Gastrocnemius medialis (tissue), 4 donors: ENCODE results near the gene MRPS31. TPM values are rescaled to one million over a fixed set of nuclear protein-coding genes. Genes with fewer than 3 reads are reported as not detected.

Experiments
- ATAC-seq, 2 donors: fragments of 150-250 bp; one replicate each; pipeline ENCODE4 v1.9.1; 2016
- DNase-seq, 2 donors: peaks; one replicate each; pipeline ENCODE4 v3.0.0-alpha.2; 2019
- H3K27ac ChIP-seq, 4 donors: fragments of 200-600 bp; sonication (generic); 1 replicate in 1 of 4; 2 replicates in 3 of 4; pipeline ENCODE4 v1.5.1; 2016 to 2018; ENCODE audit warnings: mild to moderate bottlenecking in 2 of 4, moderate library complexity in 1 of 4
- H3K27me3 ChIP-seq, 3 donors: fragments of 200-600 bp; sonication (generic) in 2 of 3; 1 replicate in 1 of 3; 2 replicates in 2 of 3; pipeline versions ENCODE4 v1.5.1 to v1.6.0; 2016 to 2019; ENCODE audit warnings: mild to moderate bottlenecking in 1 of 3, moderate library complexity in 1 of 3
- H3K36me3 ChIP-seq, 2 donors: fragments of 200-600 bp; sonication (generic) in 1 of 2; one replicate each; pipeline ENCODE4 v1.5.1; 2017 to 2018
- H3K4me1 ChIP-seq, 2 donors: fragments of 200-600 bp; sonication (generic) in 1 of 2; one replicate each; pipeline ENCODE4 v1.5.1; 2016 to 2017; ENCODE audit warnings: mild to moderate bottlenecking in 2 of 2
- H3K4me3 ChIP-seq, 4 donors: fragments of 200-600 bp; sonication (generic) in 3 of 4; 1 replicate in 1 of 4; 2 replicates in 3 of 4; pipeline ENCODE4 v1.5.1; 2016 to 2019; ENCODE audit warnings: mild to moderate bottlenecking in 2 of 4
- H3K9me3 ChIP-seq, 3 donors: fragments of 200-600 bp; sonication (generic) in 2 of 3; 1 replicate in 1 of 3; 2 replicates in 2 of 3; pipeline ENCODE4 v1.5.1; 2016 to 2019
- POLR2A ChIP-seq, 2 donors: fragments of 450-650 bp; IDR thresholded peaks; one replicate each; pipeline ENCODE4 v1.6.1; 2017; ENCODE audit warnings: antibody characterized with exemption in 2 of 2, mild to moderate bottlenecking in 2 of 2, moderate library complexity in 2 of 2
- in situ Hi-C, 4 donors: fragments of 200-750 bp; cut with MboI; loops; one replicate each; pipeline versions ENCODE4 v1.15.0 to v1.8.0; 2017; ENCODE audit warnings: low sequenced_read_pairs in 4 of 4
- intact Hi-C: fragments of 100-400 bp; cut with DNase I; formaldehyde crosslinking; loops from one replicate; pipeline ENCODE4 v1.15.1; 2023; ENCODE audit warnings: low total_unique reads
- total RNA-seq, 4 donors: library from RNA; depleted of rRNA; stranded (reverse); fragments of >200 nt; gene quantifications; one replicate each; pipeline versions ENCODE4 v1.1.0 to v1.2.3, GENCODE V29; 2016
- TF ChIP-seq, protein P1 (sequence below), 5 experiments: fragments of 450-650 bp in 3 of 5; fragments of 200-600 bp in 2 of 5; sonication (generic) in 2 of 5; IDR thresholded peaks in 4 of 5; conservative IDR thresholded peaks in 1 of 5; 1 replicate in 4 of 5; 2 replicates in 1 of 5; pipeline ENCODE4 v1.5.1; 2016 to 2019; ENCODE audit warnings: antibody characterized with exemption in 5 of 5, mild to moderate bottlenecking in 3 of 5, moderate library complexity in 3 of 5

MRPS31 gene
- total RNA-seq, 4 donors from 2014 or later: 21.0 to 29.5 (median 24.8) TPM

DNA sequence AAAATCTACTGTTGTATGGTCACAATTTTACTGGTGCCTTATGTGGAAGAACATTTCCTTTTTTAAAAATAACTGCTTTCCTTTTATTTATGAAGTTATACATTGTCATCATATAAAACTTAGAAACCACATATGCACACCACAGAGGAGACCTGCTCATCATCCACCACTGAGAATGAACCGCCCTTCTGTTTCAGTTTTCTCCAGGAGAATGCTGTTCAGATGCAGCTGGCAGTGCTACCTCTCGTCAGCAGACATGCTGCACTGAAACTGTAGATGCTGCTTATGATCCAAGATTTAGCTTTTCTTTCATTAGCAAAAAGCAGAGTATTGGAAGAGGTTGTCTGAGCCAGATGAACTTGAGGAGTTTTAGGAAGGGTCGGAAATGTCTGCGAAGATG is 28.5 kb upstream of the MRPS31 start:
- H3K9me3 ChIP-seq: no peaks in the 10 kb centered on the region
- no peak overlapping the region for H3K27ac ChIP-seq
- H3K27me3 ChIP-seq: no peaks in the 10 kb centered on the region
- intact Hi-C loops: no loop called here
- no peak overlapping the region for H3K4me3 ChIP-seq
- no peak for TF ChIP-seq POLR2A (IDR thresholded peaks at IDR 0.05)
- TF ChIP-seq, protein P1, sequence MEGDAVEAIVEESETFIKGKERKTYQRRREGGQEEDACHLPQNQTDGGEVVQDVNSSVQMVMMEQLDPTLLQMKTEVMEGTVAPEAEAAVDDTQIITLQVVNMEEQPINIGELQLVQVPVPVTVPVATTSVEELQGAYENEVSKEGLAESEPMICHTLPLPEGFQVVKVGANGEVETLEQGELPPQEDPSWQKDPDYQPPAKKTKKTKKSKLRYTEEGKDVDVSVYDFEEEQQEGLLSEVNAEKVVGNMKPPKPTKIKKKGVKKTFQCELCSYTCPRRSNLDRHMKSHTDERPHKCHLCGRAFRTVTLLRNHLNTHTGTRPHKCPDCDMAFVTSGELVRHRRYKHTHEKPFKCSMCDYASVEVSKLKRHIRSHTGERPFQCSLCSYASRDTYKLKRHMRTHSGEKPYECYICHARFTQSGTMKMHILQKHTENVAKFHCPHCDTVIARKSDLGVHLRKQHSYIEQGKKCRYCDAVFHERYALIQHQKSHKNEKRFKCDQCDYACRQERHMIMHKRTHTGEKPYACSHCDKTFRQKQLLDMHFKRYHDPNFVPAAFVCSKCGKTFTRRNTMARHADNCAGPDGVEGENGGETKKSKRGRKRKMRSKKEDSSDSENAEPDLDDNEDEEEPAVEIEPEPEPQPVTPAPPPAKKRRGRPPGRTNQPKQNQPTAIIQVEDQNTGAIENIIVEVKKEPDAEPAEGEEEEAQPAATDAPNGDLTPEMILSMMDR (IDR thresholded peaks at IDR 0.05 in 4 of 5, conservative IDR thresholded peaks at IDR 0.05 in 1 of 5): no peak
- H3K4me1 ChIP-seq: no peaks in the 10 kb centered on the region
- no peak for ATAC-seq
- H3K36me3 ChIP-seq: peaks cover 0 to 10% of the 10 kb centered on the region in 2 donors
- in situ Hi-C loops: loop anchor here in 1 of 4 donors (25.0 kb wide), 1 partner anchor 263 kb away; the partner anchor contains the start of gene WBP4
- DNase-seq: no peak

DNA sequence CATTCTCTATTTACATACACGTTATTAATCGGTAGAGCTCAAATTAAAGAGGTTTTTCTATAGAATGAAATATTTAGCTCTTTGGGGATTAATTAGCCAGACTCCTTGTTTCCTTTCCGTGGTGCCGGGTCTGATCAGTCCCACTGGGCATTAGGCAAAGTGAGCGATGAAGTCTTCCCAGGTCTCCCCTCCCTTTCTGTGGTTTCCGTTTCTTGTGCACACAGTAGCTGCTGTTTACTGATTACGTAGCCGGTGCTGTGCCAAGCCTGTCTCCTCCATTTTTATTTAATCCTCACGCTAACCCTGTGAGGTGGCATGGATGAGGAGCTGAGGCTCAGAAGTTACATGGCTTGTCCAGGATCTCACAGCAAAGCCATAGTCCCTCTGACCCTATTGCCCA is 27.4 kb upstream of the MRPS31 start:
- Histone ChIP-seq H3K27me3 (no peaks in the 10 kb centered on the region), H3K9me3 (no peaks in the 10 kb centered on the region), H3K27ac (no peak overlapping the region), H3K36me3 (peaks cover 0 to 10% of the 10 kb centered on the region in 2 donors), H3K4me1 (no peaks in the 10 kb centered on the region), H3K4me3 (no peak overlapping the region)
- TF ChIP-seq, protein P1 (IDR thresholded peaks at IDR 0.05 in 4 of 5, conservative IDR thresholded peaks at IDR 0.05 in 1 of 5): no peak
- TF ChIP-seq POLR2A (IDR thresholded peaks at IDR 0.05): no peak
- no peak for DNase-seq
- ATAC-seq: no peak
- in situ Hi-C loops (loop anchor here in 1 of 4 donors (25.0 kb wide), 1 partner anchor 264 kb away; the partner anchor contains the start of gene WBP4), intact Hi-C loops (no loop called here)

DNA sequence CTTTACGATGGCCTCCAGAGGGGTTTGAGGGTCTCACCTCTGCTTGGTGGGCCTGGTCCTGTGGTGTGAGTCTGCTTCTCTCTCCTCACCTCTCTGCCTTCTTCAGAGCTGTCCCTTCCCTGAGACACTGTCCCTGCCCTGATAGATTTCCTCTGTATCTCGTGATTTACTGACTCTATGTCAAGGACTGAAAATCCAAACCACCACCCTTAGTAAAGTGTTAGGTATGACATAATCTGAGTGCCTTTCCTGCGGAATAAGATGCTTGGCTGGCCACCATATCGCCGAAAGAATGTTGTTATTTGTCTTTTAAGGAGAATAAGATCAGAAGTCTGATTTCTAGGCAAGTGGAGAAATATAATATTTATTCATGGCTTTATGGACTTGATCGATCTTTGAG is 25.7 kb upstream of the MRPS31 start:
- intact Hi-C loops (no loop called here), in situ Hi-C loops (loop anchor here in 1 of 4 donors (25.0 kb wide), 1 partner anchor 266 kb away; the partner anchor contains the start of gene WBP4)
- H3K4me3 ChIP-seq: no peak overlapping the region
- H3K27me3 ChIP-seq: no peaks in the 10 kb centered on the region
- H3K27ac ChIP-seq: no peak overlapping the region
- no peak for ATAC-seq
- H3K9me3 ChIP-seq: no peaks in the 10 kb centered on the region
- no peaks in the 10 kb centered on the region for H3K4me1 ChIP-seq
- no peak for DNase-seq
- H3K36me3 ChIP-seq: peaks cover 0 to 5% of the 10 kb centered on the region in 2 donors
- TF ChIP-seq POLR2A (IDR thresholded peaks at IDR 0.05): no peak
- TF ChIP-seq, protein P1 (IDR thresholded peaks at IDR 0.05 in 4 of 5, conservative IDR thresholded peaks at IDR 0.05 in 1 of 5): no peak

DNA sequence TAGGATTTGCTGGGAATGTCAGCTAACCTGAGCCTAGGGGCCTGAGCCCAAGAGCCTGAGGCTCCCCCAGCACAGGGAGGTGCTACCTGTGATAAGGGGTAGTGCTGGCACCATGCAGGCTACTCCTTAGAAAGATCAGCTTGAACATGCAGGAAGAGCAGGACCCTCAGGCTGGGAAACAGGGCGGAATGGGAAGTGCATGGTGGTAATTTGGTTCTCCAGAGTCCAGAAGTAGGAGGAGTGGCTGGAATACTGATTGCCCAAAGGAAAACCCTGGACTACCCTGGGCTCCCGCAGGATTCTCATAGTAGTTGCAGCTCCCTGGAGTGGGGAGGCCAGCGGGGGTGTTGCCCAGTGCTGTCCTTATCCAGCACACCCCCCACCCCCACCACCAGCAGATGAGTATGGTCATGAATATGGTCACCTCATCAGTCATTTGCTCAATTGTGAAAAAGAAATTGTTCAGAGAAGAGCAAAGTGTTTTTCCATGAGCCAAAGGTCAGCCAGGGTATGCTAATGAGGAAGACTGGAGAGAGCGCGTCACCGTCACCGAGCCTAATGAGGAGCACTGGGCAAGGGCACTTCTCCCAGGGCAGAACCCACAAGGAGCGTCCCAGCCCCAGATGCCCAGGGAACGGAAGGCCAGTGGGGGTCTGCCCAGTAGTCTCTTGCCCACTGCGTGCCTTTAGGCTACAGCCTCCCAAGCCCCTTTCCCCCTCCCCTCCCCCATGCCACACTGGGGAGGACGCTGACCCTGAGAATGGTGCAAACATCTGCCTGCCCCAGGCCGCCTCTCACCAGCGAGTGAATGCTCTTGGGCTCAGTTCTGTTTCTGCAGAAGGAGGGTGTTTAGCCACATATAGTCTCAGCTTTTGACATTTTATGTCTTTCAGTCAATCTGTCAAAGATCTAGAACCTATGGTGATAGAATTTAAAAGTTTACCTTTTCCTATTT is 23.7 kb upstream of the MRPS31 start:
- Histone ChIP-seq H3K4me3 (no peak overlapping the region), H3K9me3 (no peaks in the 10 kb centered on the region), H3K27me3 (no peaks in the 10 kb centered on the region), H3K4me1 (peaks cover 4 to 5% of the 10 kb centered on the region in 2 donors), H3K27ac (no peak overlapping the region), H3K36me3 (peaks cover 0 to 2% of the 10 kb centered on the region in 2 donors)
- intact Hi-C loops (no loop called here), in situ Hi-C loops (loop anchor here in 1 of 4 donors (25.0 kb wide), 1 partner anchor 268 kb away; the partner anchor contains the start of gene WBP4)
- TF ChIP-seq POLR2A (IDR thresholded peaks at IDR 0.05): no peak
- ATAC-seq (no peak), DNase-seq (no peak)

DNA sequence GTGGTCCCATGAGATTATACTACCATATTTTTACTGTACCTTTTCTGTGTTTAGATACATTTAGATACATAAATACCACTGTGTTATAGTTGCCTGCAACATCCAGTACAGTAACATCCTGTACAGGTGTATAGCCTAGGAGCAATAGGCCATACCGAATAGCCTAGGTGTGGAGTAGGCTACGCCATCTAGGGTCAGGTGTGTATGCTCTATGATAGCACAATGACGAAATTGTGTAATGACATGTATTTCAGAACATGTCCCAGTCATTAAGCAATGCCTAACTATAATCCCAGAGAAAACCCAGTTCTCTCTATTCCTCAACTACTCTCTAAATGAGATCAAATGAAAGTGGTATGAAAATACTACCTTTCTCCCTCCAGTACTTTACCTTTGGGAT is 22.3 kb upstream of the MRPS31 start:
- H3K4me1 ChIP-seq: peaks cover 4 to 5% of the 10 kb centered on the region in 2 donors
- intact Hi-C loops: no loop called here

More for the DNA sequence above, 22.3 kb upstream of the MRPS31 start:
- TF ChIP-seq, protein P1 (IDR thresholded peaks at IDR 0.05 in 4 of 5, conservative IDR thresholded peaks at IDR 0.05 in 1 of 5): no peak
- no peak for TF ChIP-seq POLR2A (IDR thresholded peaks at IDR 0.05)
- ATAC-seq: no peak
- Histone ChIP-seq H3K9me3 (no peaks in the 10 kb centered on the region), H3K4me3 (no peak overlapping the region), H3K27ac (no peak overlapping the region), H3K27me3 (no peaks in the 10 kb centered on the region), H3K36me3 (no peaks in the 10 kb centered on the region)
- no peak for DNase-seq
- in situ Hi-C loops: loop anchor here in 1 of 4 donors (25.0 kb wide), 1 partner anchor 269 kb away; the partner anchor contains the start of gene WBP4
